ENCODE results near the gene SPR. TPM values are rescaled to one million over a fixed set of nuclear protein-coding genes. Genes with fewer than 3 reads are reported as not detected.
A peak's percentile ranks its signal among the peaks of the same experiment; 100 is the strongest.

Gene SPR
- total and polyA plus RNA-seq, 9 of the 15 experiments (the other 6 are each of a cell fraction or from before 2014, with no cell fraction given), result 7.7 to 38.3 (median 26.3) TPM

- no peak for TF ChIP-seq DACH1 (IDR thresholded peaks at IDR 0.05; ENCODE audit: partially characterized antibody)
- TF ChIP-seq HNRNPK (IDR thresholded peaks at IDR 0.05; ENCODE audit: low read depth, low read length, poor library complexity, severe bottlenecking), result no peak
- TF ChIP-seq GABPB1 (CRISPR knock-in tag; IDR thresholded peaks at IDR 0.05), result no peak
- no peak for TF ChIP-seq ZNF316 (IDR thresholded peaks at IDR 0.05)
- no peak for TF ChIP-seq ZNF717 (CRISPR knock-in tag; IDR thresholded peaks at IDR 0.05)
- no peak for TF ChIP-seq NR3C1 (CRISPR knock-in tag; IDR thresholded peaks at IDR 0.05)
- no peak for TF ChIP-seq ZNF239 (CRISPR knock-in tag; IDR thresholded peaks at IDR 0.05)
- no peak for TF ChIP-seq ZNF586 (CRISPR knock-in tag; conservative IDR thresholded peaks at IDR 0.05)
- TF ChIP-seq ATF3 (IDR thresholded peaks at IDR 0.05), result no peak
- TF ChIP-seq ATF3 (CRISPR knock-in tag; conservative IDR thresholded peaks at IDR 0.05), result no peak
- TF ChIP-seq KDM2B (CRISPR knock-in tag; IDR thresholded peaks at IDR 0.05), result no peak
- Histone ChIP-seq H3K9me1 (ENCODE audit: control insufficient read depth, insufficient read depth, low read length) (no peaks in the 10 kb centered on the region), H3K27ac (ENCODE audit: extremely low read depth, low read depth, low read length) (no peak overlapping the region), H2AFZ (ENCODE audit: low read depth, low read length) (no peak overlapping the region), H3K79me2 (ENCODE audit: control insufficient read depth, insufficient read depth, low read length) (no peaks in the 10 kb centered on the region), H3K9me3 (replicated peaks; ENCODE audit: control insufficient read depth, insufficient read depth, low read depth, low read length) (no peaks in the 10 kb centered on the region), H4K20me1 (replicated peaks; ENCODE audit: control insufficient read depth, insufficient read depth, low read length) (peaks cover 26% of the 10 kb centered on the region), H3K27me3 (ENCODE audit: control insufficient read depth in 2 of 2, insufficient read depth in 2 of 2, low read length in 2 of 2) (peaks cover 2 to 67% of the 10 kb centered on the region in 2 experiments; a peak in 3 of 5 replicates), H3K36me3 (ENCODE audit: control insufficient read depth, insufficient read depth, low read length) (no peaks in the 10 kb centered on the region), H3K9ac (ENCODE audit: insufficient read depth in 1 of 2, low read depth in 2 of 2, low read length in 2 of 2) (0 out of 4 replicates have a peak overlapping the region, but pooled peaks of 1 of the 2 experiments have one; percentile 10), H3K4me1 (replicated peaks in 1 of 2; ENCODE audit: control insufficient read depth in 2 of 2, insufficient read depth in 2 of 2, low read length in 2 of 2) (peaks cover 0 to 7% of the 10 kb centered on the region in 2 experiments; a peak in 1 of 5 replicates), H3K4me3 (no peak overlapping the region), H3K4me2 (ENCODE audit: insufficient read depth, low read length) (no peak overlapping the region)
- POLR2A ChIA-PET, result interaction anchor here (0.6 kb wide), 1 partner anchor 1930 kb away, joined by 3 read pairs; no protein-coding TSS in a partner anchor
- CTCF ChIA-PET (ENCODE audit: low intra/inter-chr PET ratio), result interaction anchor here (0.6 to 1.4 kb wide), 2 partner anchors 42 to 43 kb away, joined by 3 to 4 read pairs; no protein-coding TSS in a partner anchor
- no TSS peak for BruUV-seq (replicated peaks)
- no peak for ATAC-seq
- intact Hi-C loops (cut with micrococcal nuclease) (loop anchor here (1.0 kb wide), 1 partner anchor 42 kb away; no protein-coding TSS in a partner anchor), in situ Hi-C loops (cut with MboI) (loop anchor here (5.0 kb wide), 1 partner anchor 43 kb away; no protein-coding TSS in a partner anchor)
- 0% methylated on average over 1 of the region's 2 CpGs for WGBS (ENCODE audit: insufficient coverage, low coverage, missing lambda C conversion rate)
- FAIRE-seq, result no peak
- DNase-seq (ENCODE audit: extremely low read depth in 1 of 4, low spot score in 3 of 4), result no peak
Observed at GRCh38 chr2:72935611-72935957, 48.4 kb downstream of the SPR start.

Data from K562 (cell line).